OCI-LY3 (cell line): ENCODE results near the gene DUSP7.

Experiments
- H2AFZ ChIP-seq: fragments of 200-600, 300-600 bp; shearing (Covaris generic); 2 replicates; pipeline ENCODE4 v1.6.0; 2014; ENCODE audit warnings: antibody characterized with exemption, low read depth, low read length
- H3K27ac ChIP-seq: fragments of 200-600, 300-600 bp; sonication (generic); 2 replicates; pipeline ENCODE4 v1.5.1; 2014; ENCODE audit warnings: mild to moderate bottlenecking, low read length, moderate library complexity, mixed read lengths
- H3K27me3 ChIP-seq: fragments of 200-600, 300-600 bp; sonication (generic); 2 replicates; pipeline ENCODE4 v1.6.1; 2014; ENCODE audit warnings: low read depth, low read length, mixed read lengths
- H3K36me3 ChIP-seq: fragments of 200-600, 300-600 bp; sonication (generic); replicated peaks from 2 replicates; pipeline ENCODE3; 2014; ENCODE audit warnings: low read depth, low read length, mixed read lengths
- H3K4me1 ChIP-seq: fragments of 300-600, 200-600 bp; sonication (generic); 2 replicates; pipeline ENCODE4 v1.6.1; 2014; ENCODE audit warnings: low read length, mixed read lengths
- H3K4me2 ChIP-seq: fragments of 200-600, 300-600 bp; sonication (generic); 2 replicates; pipeline ENCODE4 v1.6.1; 2014; ENCODE audit warnings: low read length, mixed read lengths
- H3K4me3 ChIP-seq: fragments of 300-600, 200-600 bp; sonication (generic); 2 replicates; pipeline ENCODE4 v1.5.1; 2014; ENCODE audit warnings: antibody characterized with exemption, mild to moderate bottlenecking, low read length, moderate library complexity
- H3K79me2 ChIP-seq: fragments of 300-600, 200-600 bp; shearing (Covaris generic); 2 replicates; pipeline ENCODE4 v1.6.1; 2014; ENCODE audit warnings: mild to moderate bottlenecking, low read length, mixed read lengths
- H3K9ac ChIP-seq: fragments of 300-600, 200-600 bp; shearing (Covaris generic); 2 replicates; pipeline ENCODE4 v1.6.0; 2014; ENCODE audit warnings: mild to moderate bottlenecking, low read length, moderate library complexity
- H3K9me3 ChIP-seq: fragments of 200-600, 300-600 bp; shearing (Covaris generic); 2 replicates; pipeline ENCODE4 v1.6.1; 2014; ENCODE audit warnings: low read length, mixed read lengths; ENCODE audit not compliant: insufficient read depth
- H4K20me1 ChIP-seq: fragments of 200-600, 300-600 bp; sonication (generic); 2 replicates; pipeline ENCODE4 v1.6.1; 2016; ENCODE audit warnings: low read length, mixed read lengths; ENCODE audit not compliant: insufficient read depth
- CTCF ChIP-seq: fragments of 200-600, 300-600 bp; sonication (generic); IDR thresholded peaks from 2 replicates; pipeline ENCODE4 v1.5.1; 2014; ENCODE audit warnings: antibody characterized with exemption, low read length, low read depth
- EZH2phosphoT487 ChIP-seq: fragments of 200-600 bp; shearing (Covaris generic); IDR thresholded peaks from 2 replicates; pipeline ENCODE4 v1.6.1; 2018; ENCODE audit warnings: antibody characterized with exemption, mixed run types, low read depth

DUSP7 gene

GRCh38 chr3:52032702-52033408 is 23.5 kb downstream of the DUSP7 start:
- no peak for TF ChIP-seq EZH2phosphoT487
- TF ChIP-seq CTCF: no peak
- no peak overlapping the region for H3K4me3 ChIP-seq
- peaks cover 29% of the 10 kb centered on the region for H3K4me1 ChIP-seq
- H3K27me3 ChIP-seq: peaks cover 24% of the 10 kb centered on the region; the same call in 1 of the 2 replicates
- H3K9ac ChIP-seq: no peak overlapping the region
- H2AFZ ChIP-seq: no peak overlapping the region
- H3K9me3 ChIP-seq: no peaks in the 10 kb centered on the region
- H4K20me1 ChIP-seq: no peaks in the 10 kb centered on the region
- H3K4me2 ChIP-seq: no peak overlapping the region
- H3K36me3 ChIP-seq: no peaks in the 10 kb centered on the region
- no peaks in the 10 kb centered on the region for H3K79me2 ChIP-seq
- H3K27ac ChIP-seq: no peak overlapping the region

- H3K4me3 ChIP-seq: no peak overlapping the region
- H3K4me1 ChIP-seq: peaks cover 19% of the 10 kb centered on the region
- no peak for TF ChIP-seq EZH2phosphoT487
- no peak overlapping the region for H3K27ac ChIP-seq
- no peak overlapping the region for H2AFZ ChIP-seq
- H3K4me2 ChIP-seq: no peak overlapping the region
- no peaks in the 10 kb centered on the region for H3K9me3 ChIP-seq
- no peaks in the 10 kb centered on the region for H3K36me3 ChIP-seq
- H3K79me2 ChIP-seq: no peaks in the 10 kb centered on the region
- peaks cover 24% of the 10 kb centered on the region; the same call in 1 of the 2 replicates for H3K27me3 ChIP-seq
- H4K20me1 ChIP-seq: no peaks in the 10 kb centered on the region
- no peak overlapping the region for H3K9ac ChIP-seq
Measured at GRCh38 chr3:52031896-52032295, 24.5 kb downstream of the DUSP7 start.

GRCh38 chr3:52030714-52031310 is 25.6 kb downstream of the DUSP7 start:
- no peak overlapping the region for H2AFZ ChIP-seq
- H4K20me1 ChIP-seq: no peaks in the 10 kb centered on the region
- no peaks in the 10 kb centered on the region for H3K9me3 ChIP-seq
- no peak overlapping the region for H3K4me2 ChIP-seq
- no peak overlapping the region for H3K27ac ChIP-seq
- H3K4me1 ChIP-seq: peaks cover 8% of the 10 kb centered on the region
- H3K36me3 ChIP-seq: no peaks in the 10 kb centered on the region
- TF ChIP-seq CTCF: no peak
- TF ChIP-seq EZH2phosphoT487: no peak
- H3K79me2 ChIP-seq: no peaks in the 10 kb centered on the region
- no peak overlapping the region for H3K4me3 ChIP-seq
- H3K27me3 ChIP-seq: peaks cover 26% of the 10 kb centered on the region; the same call in 1 of the 2 replicates
- H3K9ac ChIP-seq: no peak overlapping the region

- H3K27ac ChIP-seq: no peak overlapping the region
- TF ChIP-seq CTCF (no peak), EZH2phosphoT487 (no peak)
- H3K9ac ChIP-seq: no peak overlapping the region
- H3K27me3 ChIP-seq: peaks cover 20% of the 10 kb centered on the region; the same call in 1 of the 2 replicates
- no peak overlapping the region for H3K4me2 ChIP-seq
- no peak overlapping the region for H3K4me3 ChIP-seq
- no peaks in the 10 kb centered on the region for H3K9me3 ChIP-seq
- no peak overlapping the region for H2AFZ ChIP-seq
- H3K36me3 ChIP-seq: no peaks in the 10 kb centered on the region
- no peaks in the 10 kb centered on the region for H4K20me1 ChIP-seq
- H3K79me2 ChIP-seq: no peaks in the 10 kb centered on the region
- peaks cover 6% of the 10 kb centered on the region for H3K4me1 ChIP-seq
Measured at GRCh38 chr3:52029535-52029934, 26.8 kb downstream of the DUSP7 start.
